Mesenchymal stem cell (in vitro differentiated cells and primary cell): ENCODE data around the gene FAM241A. TPM values are rescaled to one million over a fixed set of nuclear protein-coding genes. Genes with fewer than 3 reads are reported as not detected.

Experiments
- DNase-seq: peaks from one replicate; pipeline ENCODE4 v3.0.0-alpha.2; 2013
- H2AFZ ChIP-seq: one replicate; pipeline ENCODE4 v1.6.1; 2013; ENCODE audit warnings: low read depth, mild to moderate bottlenecking, control low read depth, inconsistent platforms, low read length, moderate library complexity
- H2AK5ac ChIP-seq: 2 replicates; pipeline ENCODE4 v1.6.1; 2013; ENCODE audit warnings: low read length, moderate library complexity, mild to moderate bottlenecking, inconsistent platforms; ENCODE audit not compliant: severe bottlenecking
- H2BK120ac ChIP-seq: one replicate; pipeline ENCODE4 v1.6.1; 2013; ENCODE audit warnings: low read depth, mild to moderate bottlenecking, inconsistent platforms, low read length, moderate library complexity
- H2BK12ac ChIP-seq, 2 experiments: one replicate each; pipeline ENCODE4 v1.6.1; 2013; ENCODE audit warnings: inconsistent platforms in 2 of 2, low read length in 2 of 2, mild to moderate bottlenecking in 2 of 2, moderate library complexity in 2 of 2, control low read depth in 1 of 2
- H2BK15ac ChIP-seq: one replicate; pipeline ENCODE4 v1.6.1; 2013; ENCODE audit warnings: mild to moderate bottlenecking, low read depth, inconsistent platforms; ENCODE audit not compliant: poor library complexity, severe bottlenecking
- H2BK5ac ChIP-seq: 2 replicates; pipeline ENCODE4 v1.6.1; 2013; ENCODE audit warnings: low read depth, mild to moderate bottlenecking, low read length, control low read depth, inconsistent platforms; ENCODE audit not compliant: poor library complexity, severe bottlenecking
- H3K14ac ChIP-seq, 2 experiments: one replicate each; pipeline ENCODE4 v1.6.1; 2013; ENCODE audit warnings: inconsistent platforms in 2 of 2, low read length in 2 of 2, control low read depth in 1 of 2, mild to moderate bottlenecking in 1 of 2, moderate library complexity in 1 of 2
- H3K18ac ChIP-seq, 2 experiments: one replicate each; pipeline ENCODE4 v1.6.1; 2013; ENCODE audit warnings: inconsistent platforms in 2 of 2, low read length in 2 of 2, control low read depth in 1 of 2, low read depth in 1 of 2, mild to moderate bottlenecking in 1 of 2
- H3K23ac ChIP-seq, 2 experiments: one replicate each; pipeline ENCODE4 v1.6.1; 2013; ENCODE audit warnings: inconsistent platforms in 2 of 2, low read length in 2 of 2, mild to moderate bottlenecking in 2 of 2, moderate library complexity in 2 of 2, control low read depth in 1 of 2
- H3K27ac ChIP-seq: 2 replicates; pipeline ENCODE4 v1.5.1; 2013; ENCODE audit warnings: mild to moderate bottlenecking, moderate library complexity, low read length, control low read depth, inconsistent platforms; ENCODE audit not compliant: poor library complexity, severe bottlenecking
- H3K27me3 ChIP-seq, 2 experiments: 2 replicates each; pipeline versions ENCODE4 v1.6.1 to v1.7.0; 2013; ENCODE audit warnings: low read length in 2 of 2, mild to moderate bottlenecking in 2 of 2, moderate library complexity in 2 of 2, control low read depth in 1 of 2, inconsistent platforms in 1 of 2; ENCODE audit not compliant: control insufficient read depth in 1 of 2, insufficient read depth in 1 of 2
- H3K36me3 ChIP-seq, 2 experiments: 2 replicates each; pipeline versions ENCODE4 v1.6.1 to v1.7.0; 2013; ENCODE audit warnings: low read length in 2 of 2, control low read depth in 1 of 2, inconsistent platforms in 1 of 2, low read depth in 1 of 2, mild to moderate bottlenecking in 1 of 2; ENCODE audit not compliant: insufficient read depth in 2 of 2, control insufficient read depth in 1 of 2
- H3K4ac ChIP-seq, 2 experiments: one replicate each; pipeline ENCODE4 v1.6.1; 2013; ENCODE audit warnings: inconsistent platforms in 2 of 2, low read length in 2 of 2, mild to moderate bottlenecking in 2 of 2, moderate library complexity in 2 of 2, control low read depth in 1 of 2, low read depth in 1 of 2
- H3K4me1 ChIP-seq: 2 replicates; pipeline ENCODE4 v1.6.1; 2013; ENCODE audit warnings: low read depth, low read length, control low read depth; ENCODE audit not compliant: control insufficient read depth, insufficient read depth
- H3K4me2 ChIP-seq: 2 replicates; pipeline ENCODE4 v1.6.1; 2013; ENCODE audit warnings: low read length, mild to moderate bottlenecking, inconsistent platforms; ENCODE audit not compliant: poor library complexity, severe bottlenecking
- H3K4me3 ChIP-seq, 2 experiments: 2 replicates each; pipeline versions ENCODE4 v1.5.1 to v1.7.0; 2013; ENCODE audit warnings: low read length in 2 of 2, mild to moderate bottlenecking in 2 of 2, control low read depth in 1 of 2, low read depth in 1 of 2; ENCODE audit not compliant: insufficient read depth in 1 of 2
- H3K79me1 ChIP-seq: replicated peaks from 2 replicates; pipeline ENCODE4 v1.6.1; 2013; ENCODE audit warnings: mild to moderate bottlenecking, control low read depth, low read length, inconsistent platforms; ENCODE audit not compliant: poor library complexity, severe bottlenecking
- H3K9ac ChIP-seq: 2 replicates; pipeline ENCODE4 v1.7.0; 2013; ENCODE audit warnings: mild to moderate bottlenecking, low read length, moderate library complexity
- H3K9me3 ChIP-seq: 2 replicates; pipeline ENCODE4 v1.7.0; 2013; ENCODE audit warnings: mild to moderate bottlenecking, low read length; ENCODE audit not compliant: control insufficient read depth
- H4K8ac ChIP-seq: one replicate; pipeline ENCODE4 v1.6.1; 2013; ENCODE audit warnings: inconsistent platforms, mild to moderate bottlenecking, low read length, moderate library complexity
- H4K91ac ChIP-seq: one replicate; pipeline ENCODE4 v1.6.1; 2013; ENCODE audit warnings: mild to moderate bottlenecking, low read length, inconsistent platforms
- WGBS: methylation state at CpG from one replicate; pipeline ENCODE4 v1.1.7; 2013; ENCODE audit warnings: mixed read lengths; 5-methylcytosine and 5-hydroxymethylcytosine counted together
- polyA plus RNA-seq, 2 experiments: library from polyadenylated mRNA; stranded (reverse); fragments of 200-250 nt; gene quantifications; one replicate each; pipeline ENCODE4 v1.2.3, GENCODE V29; 2013

FAM241A gene
- 2.3 TPM for polyA plus RNA-seq (2013, experiment 1 of 2)
- polyA plus RNA-seq (2013, experiment 2 of 2), result 2.5 TPM

- peak within 1 kb of the TSS; percentile 85 for H4K8ac ChIP-seq
- H2BK5ac ChIP-seq, result no peak within 1 kb of the TSS
- no peaks in the 10 kb centered on the region for H3K36me3 ChIP-seq
- under 1% methylated on average over 28 of the region's 70 CpGs for WGBS
- H3K4me2 ChIP-seq, result peak within 1 kb of the TSS; percentile 72
- peak within 1 kb of the TSS; percentile 89 for H3K9ac ChIP-seq
- peak within 1 kb of the TSS in 1 of 2 experiments; percentile 10 for H3K23ac ChIP-seq
- peak within 1 kb of the TSS in 1 of 2 experiments; percentile 91 for H3K14ac ChIP-seq
- H3K27ac ChIP-seq, result no peak within 1 kb of the TSS
- no peaks in the 10 kb centered on the region for H3K27me3 ChIP-seq
- H3K4ac ChIP-seq, result peak within 1 kb of the TSS in 1 of 2 experiments; percentile 47
- H3K4me1 ChIP-seq, result peaks cover 1% of the 10 kb centered on the region
- peak within 1 kb of the TSS; percentile 70 to 94 for H3K18ac ChIP-seq
- H2BK120ac ChIP-seq, result peak within 1 kb of the TSS; percentile 73
- H3K4me3 ChIP-seq, result peak within 1 kb of the TSS; percentile 96 to 99
- peak within 1 kb of the TSS; percentile 90 for H2AFZ ChIP-seq
- H2BK15ac ChIP-seq, result peak within 1 kb of the TSS; percentile 52
- peak within 1 kb of the TSS in 1 of 2 experiments; percentile 52 for H2BK12ac ChIP-seq
- peak within 1 kb of the TSS; percentile 68 for H4K91ac ChIP-seq
- DNase-seq, result peak; percentile 83
- H3K79me1 ChIP-seq, result peaks cover 3% of the 10 kb centered on the region
- no peaks in the 10 kb centered on the region for H3K9me3 ChIP-seq
- no peak within 1 kb of the TSS for H2AK5ac ChIP-seq
Observed at GRCh38 chr4:112145326-112145789, at the start of gene FAM241A. TSS of gene FAM241A (plus strand) at chr4:112145454. CDS start at chr4:112145581, 127 bp downstream.

DNA sequence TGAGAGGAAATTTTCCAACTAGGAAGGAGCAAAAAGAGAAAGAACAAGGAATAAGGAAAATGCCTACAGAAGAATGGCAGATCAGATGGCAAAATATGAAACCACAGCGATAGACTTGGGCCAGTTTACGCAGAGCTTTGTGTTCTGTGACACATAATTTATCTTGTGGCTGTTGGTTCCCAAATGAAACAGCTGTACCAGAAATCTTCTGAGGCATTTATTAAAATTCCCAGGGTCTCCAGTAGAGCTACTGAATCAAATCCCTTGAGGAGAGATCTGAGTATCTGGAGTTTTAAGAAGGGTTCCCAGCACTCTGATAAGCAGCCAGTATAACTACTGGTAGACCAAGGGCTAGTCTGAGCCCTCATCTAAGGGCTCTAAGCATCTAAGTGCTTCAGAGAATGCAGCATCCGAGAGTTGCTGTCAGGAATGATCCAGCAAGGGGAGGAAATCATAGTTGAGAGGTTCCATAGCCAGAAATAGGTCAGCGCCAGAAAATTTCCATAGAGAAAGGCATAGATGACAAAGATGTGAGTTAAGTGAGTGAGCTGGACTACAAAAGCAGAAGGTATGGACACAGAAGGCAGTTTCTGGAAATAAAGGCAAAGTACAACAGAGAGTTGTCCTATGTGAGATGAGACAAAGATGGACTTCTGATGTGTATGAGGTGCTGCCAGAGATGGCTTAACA, 46.3 kb upstream of the FAM241A start:
- no peak overlapping the region for H4K8ac ChIP-seq
- DNase-seq, result no peak
- no peak overlapping the region for H3K4me3 ChIP-seq
- H2AK5ac ChIP-seq, result no peak overlapping the region
- WGBS, result 90% methylated on average over 4 of the region's 4 CpGs
- H3K18ac ChIP-seq, result no peak overlapping the region
- no peak overlapping the region for H3K4me2 ChIP-seq
- no peaks in the 10 kb centered on the region for H3K9me3 ChIP-seq
- H2BK120ac ChIP-seq, result no peak overlapping the region
- H3K36me3 ChIP-seq, result no peaks in the 10 kb centered on the region
- no peak overlapping the region for H4K91ac ChIP-seq
- H2BK12ac ChIP-seq, result no peak overlapping the region
- peak overlapping the region; percentile 30 for H3K9ac ChIP-seq
- H3K27me3 ChIP-seq, result no peaks in the 10 kb centered on the region
- no peak overlapping the region for H3K23ac ChIP-seq
- H3K4me1 ChIP-seq, result no peaks in the 10 kb centered on the region
- no peak overlapping the region for H3K4ac ChIP-seq
- no peak overlapping the region for H2BK15ac ChIP-seq
- no peak overlapping the region for H2BK5ac ChIP-seq
- H3K27ac ChIP-seq, result no peak overlapping the region
- H3K79me1 ChIP-seq, result no peaks in the 10 kb centered on the region
- no peak overlapping the region for H3K14ac ChIP-seq
- no peak overlapping the region for H2AFZ ChIP-seq

GRCh38 chr4:112099701-112100297, 45.5 kb upstream of the FAM241A start:
- H2AK5ac ChIP-seq, result no peak overlapping the region
- H3K36me3 ChIP-seq, result no peaks in the 10 kb centered on the region
- H3K27ac ChIP-seq, result no peak overlapping the region
- H3K9ac ChIP-seq, result peak overlapping the region; percentile 30
- H2BK120ac ChIP-seq, result no peak overlapping the region
- H3K27me3 ChIP-seq, result no peaks in the 10 kb centered on the region
- no peak overlapping the region for H3K14ac ChIP-seq
- WGBS, result 25% methylated on average over 3 of the region's 5 CpGs
- H3K4ac ChIP-seq, result no peak overlapping the region
- no peak overlapping the region for H2BK5ac ChIP-seq
- no peak overlapping the region for H2BK15ac ChIP-seq
- no peak overlapping the region for H3K18ac ChIP-seq
- H2BK12ac ChIP-seq, result no peak overlapping the region
- H3K4me3 ChIP-seq, result no peak overlapping the region
- DNase-seq, result peak; percentile 71
- no peaks in the 10 kb centered on the region for H3K9me3 ChIP-seq
- H3K23ac ChIP-seq, result no peak overlapping the region
- no peak overlapping the region for H4K91ac ChIP-seq
- no peak overlapping the region for H3K4me2 ChIP-seq
- H4K8ac ChIP-seq, result no peak overlapping the region
- no peaks in the 10 kb centered on the region for H3K79me1 ChIP-seq
- H2AFZ ChIP-seq, result no peak overlapping the region
- H3K4me1 ChIP-seq, result no peaks in the 10 kb centered on the region

DNA sequence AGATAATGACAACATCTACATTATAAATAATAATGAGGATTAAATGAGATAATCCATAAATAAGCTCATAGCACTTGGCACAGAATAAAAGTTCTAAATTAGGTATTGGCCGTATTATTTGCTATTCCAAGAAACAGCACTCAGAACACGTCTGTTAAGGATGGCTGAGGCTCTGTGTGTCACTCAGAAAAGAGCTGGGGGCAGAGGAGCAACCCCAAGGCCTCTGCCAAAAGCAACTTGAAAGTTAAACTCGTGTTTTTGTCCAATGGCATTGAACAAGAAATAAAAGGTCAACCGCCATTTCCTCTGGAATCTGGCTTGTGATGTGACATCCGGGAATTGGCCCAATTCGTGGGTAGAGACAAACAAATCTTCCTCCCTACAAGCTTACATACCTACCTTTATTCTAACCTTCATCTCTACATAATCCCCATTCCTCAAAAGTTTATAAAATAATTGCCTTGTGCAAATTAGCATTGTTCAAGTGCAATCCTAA, 42.3 kb upstream of the FAM241A start:
- Histone ChIP-seq H4K8ac (no peak overlapping the region), H2BK5ac (no peak overlapping the region), H2AFZ (no peak overlapping the region), H3K36me3 (no peaks in the 10 kb centered on the region), H2BK120ac (no peak overlapping the region), H3K79me1 (no peaks in the 10 kb centered on the region), H3K9me3 (no peaks in the 10 kb centered on the region), H2BK15ac (no peak overlapping the region), H3K9ac (no peak overlapping the region), H3K27ac (no peak overlapping the region), H3K4me2 (no peak overlapping the region), H3K4me1 (no peaks in the 10 kb centered on the region), H3K14ac (no peak overlapping the region), H3K27me3 (no peaks in the 10 kb centered on the region), H2BK12ac (no peak overlapping the region), H3K23ac (no peak overlapping the region), H3K18ac (no peak overlapping the region), H2AK5ac (no peak overlapping the region), H3K4ac (no peak overlapping the region), H3K4me3 (no peak overlapping the region), H4K91ac (no peak overlapping the region)
- no peak for DNase-seq
- 87% methylated on average over 6 of the region's 6 CpGs for WGBS
